ENCODE measurements around the gene EYA4.

EYA4 gene

DNA sequence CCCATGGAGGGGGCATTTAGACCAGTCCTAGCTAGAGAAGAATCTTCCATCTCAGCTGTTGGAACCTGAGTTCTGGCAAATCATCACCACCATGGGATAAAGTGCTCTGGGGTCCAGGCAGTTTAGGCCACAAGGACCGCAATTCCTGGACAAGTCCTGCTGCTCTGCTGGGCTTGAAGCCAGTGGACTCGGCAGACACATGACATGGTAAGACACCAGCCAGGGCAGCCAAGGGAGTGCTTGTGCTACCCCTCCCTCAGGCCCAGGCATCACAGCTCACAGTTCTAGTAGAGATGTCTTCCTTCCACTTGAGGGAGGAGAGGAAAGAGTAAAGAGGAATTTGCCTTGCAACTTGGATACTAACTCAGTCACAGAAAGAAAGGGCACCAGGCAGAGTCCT, 246.0 kb downstream of the EYA4 start:
- Histone ChIP-seq H3K27ac (ENCODE audit: low read depth, low read length) (no peak overlapping the region), H3K9me3 (ENCODE audit: control insufficient read depth in 5 of 5, low read length in 5 of 5) (no peaks in the 10 kb centered on the region), H3K36me3 (ENCODE audit: control insufficient read depth in 5 of 5, insufficient read depth in 5 of 5, low read length in 5 of 5) (no peaks in the 10 kb centered on the region), H3K4me1 (ENCODE audit: control insufficient read depth in 5 of 5, insufficient read depth in 5 of 5, low read length in 5 of 5) (peaks cover 0 to 12% (median 0%) of the 10 kb centered on the region in 5 donors), H3K27me3 (ENCODE audit: control insufficient read depth in 5 of 5, insufficient read depth in 4 of 5, low read length in 5 of 5) (no peaks in the 10 kb centered on the region), H3K4me3 (ENCODE audit: low read depth in 1 of 5, low read length in 5 of 5) (no peak overlapping the region), H3K9ac (ENCODE audit: low read length in 5 of 5) (no peak overlapping the region)

- Histone ChIP-seq H3K36me3 (ENCODE audit: control insufficient read depth in 5 of 5, insufficient read depth in 5 of 5, low read length in 5 of 5) (no peaks in the 10 kb centered on the region), H3K27ac (ENCODE audit: low read depth, low read length) (no peak overlapping the region), H3K9me3 (ENCODE audit: control insufficient read depth in 5 of 5, low read length in 5 of 5) (no peaks in the 10 kb centered on the region), H3K4me3 (ENCODE audit: low read depth in 1 of 5, low read length in 5 of 5) (no peak overlapping the region), H3K4me1 (ENCODE audit: control insufficient read depth in 5 of 5, insufficient read depth in 5 of 5, low read length in 5 of 5) (peaks cover 0 to 9% (median 5%) of the 10 kb centered on the region in 5 donors), H3K27me3 (ENCODE audit: control insufficient read depth in 5 of 5, insufficient read depth in 4 of 5, low read length in 5 of 5) (no peaks in the 10 kb centered on the region), H3K9ac (ENCODE audit: low read length in 5 of 5) (no peak overlapping the region)
These were observed 254.2 kb downstream of the EYA4 start for GRCh38 chr6:133495205-133495903.

DNA sequence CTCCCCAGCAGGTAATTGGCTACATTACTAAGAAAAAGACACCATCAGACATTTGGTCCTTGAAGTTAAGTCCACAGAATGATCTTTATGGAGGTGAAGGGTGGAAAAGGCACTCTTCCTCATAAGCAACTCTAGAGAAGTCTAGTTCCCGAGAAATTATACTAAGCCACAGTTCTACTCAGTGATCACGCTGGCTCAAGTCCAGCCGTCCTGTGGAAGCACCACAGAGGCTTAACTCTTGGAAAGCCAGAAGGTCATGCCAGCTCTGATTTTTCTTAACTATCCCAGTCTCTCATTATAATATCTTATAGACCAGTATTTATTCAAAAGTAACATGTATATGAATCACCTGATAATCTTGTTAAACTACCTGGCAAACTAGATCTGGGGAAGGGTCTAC, 258.5 kb downstream of the EYA4 start:
- no peaks in the 10 kb centered on the region for H3K9me3 ChIP-seq (ENCODE audit: control insufficient read depth in 5 of 5, low read length in 5 of 5)
- no peaks in the 10 kb centered on the region for H3K27me3 ChIP-seq (ENCODE audit: control insufficient read depth in 5 of 5, insufficient read depth in 4 of 5, low read length in 5 of 5)
- no peak overlapping the region for H3K9ac ChIP-seq (ENCODE audit: low read length in 5 of 5)
- H3K4me3 ChIP-seq (ENCODE audit: low read depth in 1 of 5, low read length in 5 of 5): no peak overlapping the region
- H3K36me3 ChIP-seq (ENCODE audit: control insufficient read depth in 5 of 5, insufficient read depth in 5 of 5, low read length in 5 of 5): no peaks in the 10 kb centered on the region
- H3K4me1 ChIP-seq (ENCODE audit: control insufficient read depth in 5 of 5, insufficient read depth in 5 of 5, low read length in 5 of 5): peaks cover 0 to 47% (median 35%) of the 10 kb centered on the region in 5 donors
- no peak overlapping the region for H3K27ac ChIP-seq (ENCODE audit: low read depth, low read length)

DNA sequence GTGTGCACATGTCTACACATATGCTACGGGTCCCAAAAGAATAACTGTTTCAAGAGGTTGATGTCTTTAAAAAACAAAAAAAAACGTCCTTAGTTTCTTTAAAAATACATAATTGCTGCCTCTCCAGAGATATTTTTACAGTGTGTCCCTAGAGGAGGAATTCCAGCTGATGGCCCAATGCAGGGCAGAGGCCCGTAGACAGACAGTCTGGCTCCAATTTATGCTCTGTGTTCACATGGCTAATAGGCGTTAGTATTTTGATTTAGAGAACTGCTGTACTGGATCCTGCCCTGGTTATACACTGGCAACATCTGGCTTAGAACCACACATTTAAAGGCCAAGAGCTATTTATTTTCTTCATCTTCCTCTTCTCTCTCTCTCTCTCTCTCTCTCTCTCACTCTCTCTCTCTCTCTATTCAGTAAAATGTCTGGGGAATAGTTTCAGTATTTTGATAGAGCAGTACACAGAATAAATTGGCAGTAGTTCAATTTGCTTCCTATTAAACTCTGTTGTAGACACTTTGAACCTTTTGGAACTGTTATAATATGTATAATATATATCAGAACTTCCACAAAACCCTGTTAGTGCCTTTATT, 260.6 kb downstream of the EYA4 start:
- H3K9ac ChIP-seq (ENCODE audit: low read length in 5 of 5): no peak overlapping the region
- H3K36me3 ChIP-seq (ENCODE audit: control insufficient read depth in 5 of 5, insufficient read depth in 5 of 5, low read length in 5 of 5): no peaks in the 10 kb centered on the region
- no peak overlapping the region for H3K4me3 ChIP-seq (ENCODE audit: low read depth in 1 of 5, low read length in 5 of 5)
- H3K9me3 ChIP-seq (ENCODE audit: control insufficient read depth in 5 of 5, low read length in 5 of 5): no peaks in the 10 kb centered on the region
- H3K4me1 ChIP-seq (ENCODE audit: control insufficient read depth in 5 of 5, insufficient read depth in 5 of 5, low read length in 5 of 5): peaks cover 0 to 53% (median 41%) of the 10 kb centered on the region in 5 donors
- no peaks in the 10 kb centered on the region for H3K27me3 ChIP-seq (ENCODE audit: control insufficient read depth in 5 of 5, insufficient read depth in 4 of 5, low read length in 5 of 5)
- peak overlapping the region; percentile 82 for H3K27ac ChIP-seq (ENCODE audit: low read depth, low read length)

GRCh38 chr6:133502441-133503335, 261.5 kb downstream of the EYA4 start:
- no peak overlapping the region for H3K4me3 ChIP-seq (ENCODE audit: low read depth in 1 of 5, low read length in 5 of 5)
- no peaks in the 10 kb centered on the region for H3K27me3 ChIP-seq (ENCODE audit: control insufficient read depth in 5 of 5, insufficient read depth in 4 of 5, low read length in 5 of 5)
- no peaks in the 10 kb centered on the region for H3K9me3 ChIP-seq (ENCODE audit: control insufficient read depth in 5 of 5, low read length in 5 of 5)
- peaks cover 0 to 53% (median 41%) of the 10 kb centered on the region in 5 donors for H3K4me1 ChIP-seq (ENCODE audit: control insufficient read depth in 5 of 5, insufficient read depth in 5 of 5, low read length in 5 of 5)
- H3K36me3 ChIP-seq (ENCODE audit: control insufficient read depth in 5 of 5, insufficient read depth in 5 of 5, low read length in 5 of 5): no peaks in the 10 kb centered on the region
- no peak overlapping the region for H3K9ac ChIP-seq (ENCODE audit: low read length in 5 of 5)
- peak overlapping the region; percentile 82 for H3K27ac ChIP-seq (ENCODE audit: low read depth, low read length)

DNA sequence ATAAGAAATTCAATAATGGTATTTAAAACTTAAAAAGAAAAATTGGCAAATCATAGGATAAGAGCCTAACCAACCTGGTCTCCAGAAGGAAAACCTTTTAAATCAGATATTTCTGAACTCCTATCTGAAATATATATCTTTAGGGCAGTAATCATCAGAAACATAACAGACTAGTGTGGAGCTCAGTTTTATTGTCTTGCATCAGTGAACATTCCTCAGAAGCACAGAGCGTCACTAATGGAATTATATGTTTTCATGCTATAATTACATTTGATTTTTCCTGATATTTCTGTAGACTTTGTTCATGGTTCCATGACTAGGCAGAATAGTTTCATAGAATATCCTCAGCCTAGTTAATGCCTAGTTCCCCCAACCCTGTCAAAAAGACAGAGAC, 262.2 kb downstream of the EYA4 start:
- H3K9ac ChIP-seq (ENCODE audit: low read length in 5 of 5): no peak overlapping the region
- no peaks in the 10 kb centered on the region for H3K9me3 ChIP-seq (ENCODE audit: control insufficient read depth in 5 of 5, low read length in 5 of 5)
- H3K27ac ChIP-seq (ENCODE audit: low read depth, low read length): peak overlapping the region; percentile 82
- H3K27me3 ChIP-seq (ENCODE audit: control insufficient read depth in 5 of 5, insufficient read depth in 4 of 5, low read length in 5 of 5): no peaks in the 10 kb centered on the region
- H3K4me1 ChIP-seq (ENCODE audit: control insufficient read depth in 5 of 5, insufficient read depth in 5 of 5, low read length in 5 of 5): peaks cover 0 to 53% (median 41%) of the 10 kb centered on the region in 5 donors
- H3K4me3 ChIP-seq (ENCODE audit: low read depth in 1 of 5, low read length in 5 of 5): no peak overlapping the region
- no peaks in the 10 kb centered on the region for H3K36me3 ChIP-seq (ENCODE audit: control insufficient read depth in 5 of 5, insufficient read depth in 5 of 5, low read length in 5 of 5)

DNA sequence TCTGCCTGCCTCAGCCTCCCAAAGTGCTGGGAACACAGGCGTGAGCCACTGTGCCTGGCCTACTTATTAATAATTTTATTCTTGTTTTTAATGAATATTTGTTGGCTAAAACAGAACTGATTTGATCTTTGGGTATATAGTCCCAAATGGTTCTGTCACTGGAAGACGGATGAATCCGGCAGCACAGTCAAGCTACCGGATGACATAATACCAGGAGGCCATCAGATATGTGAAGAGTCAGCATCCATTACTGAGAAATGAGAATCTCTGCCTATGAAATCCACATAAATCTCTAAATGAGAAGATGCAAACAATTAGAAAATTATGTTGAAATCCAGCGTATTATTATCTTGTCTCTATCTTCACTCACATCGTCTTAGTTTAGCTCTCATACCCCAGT, 263.0 kb downstream of the EYA4 start:
- peaks cover 0 to 53% (median 41%) of the 10 kb centered on the region in 5 donors for H3K4me1 ChIP-seq (ENCODE audit: control insufficient read depth in 5 of 5, insufficient read depth in 5 of 5, low read length in 5 of 5)
- H3K9me3 ChIP-seq (ENCODE audit: control insufficient read depth in 5 of 5, low read length in 5 of 5): no peaks in the 10 kb centered on the region

DNA sequence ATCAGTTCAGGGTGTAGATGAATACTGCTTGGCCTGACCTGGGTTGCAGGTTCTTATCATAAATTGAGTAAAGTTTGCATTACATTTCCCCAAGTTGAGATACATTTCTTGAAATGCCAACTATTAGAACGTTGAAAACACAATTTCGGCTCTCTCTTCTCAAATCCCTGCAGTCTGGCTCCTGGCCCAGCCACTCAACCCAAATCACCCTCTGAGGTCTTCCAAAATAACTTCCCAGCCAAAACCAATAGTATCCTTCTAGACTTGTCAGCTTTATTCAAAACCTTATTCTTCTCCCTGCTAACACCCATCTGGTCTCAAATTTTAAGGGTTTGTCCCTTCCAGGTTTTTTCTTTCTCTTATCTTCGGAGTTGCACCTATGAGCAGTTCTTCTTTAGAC, 263.6 kb downstream of the EYA4 start:
- H3K4me3 ChIP-seq (ENCODE audit: low read depth in 1 of 5, low read length in 5 of 5): no peak overlapping the region
- H3K27ac ChIP-seq (ENCODE audit: low read depth, low read length): peak overlapping the region; percentile 82
- H3K36me3 ChIP-seq (ENCODE audit: control insufficient read depth in 5 of 5, insufficient read depth in 5 of 5, low read length in 5 of 5): no peaks in the 10 kb centered on the region
- H3K4me1 ChIP-seq (ENCODE audit: control insufficient read depth in 5 of 5, insufficient read depth in 5 of 5, low read length in 5 of 5): peaks cover 0 to 49% (median 38%) of the 10 kb centered on the region in 5 donors
- no peaks in the 10 kb centered on the region for H3K9me3 ChIP-seq (ENCODE audit: control insufficient read depth in 5 of 5, low read length in 5 of 5)
- no peaks in the 10 kb centered on the region for H3K27me3 ChIP-seq (ENCODE audit: control insufficient read depth in 5 of 5, insufficient read depth in 4 of 5, low read length in 5 of 5)
- H3K9ac ChIP-seq (ENCODE audit: low read length in 5 of 5): no peak overlapping the region

More for the DNA sequence above, 263.0 kb downstream of the EYA4 start:
- no peak overlapping the region for H3K4me3 ChIP-seq (ENCODE audit: low read depth in 1 of 5, low read length in 5 of 5)
- H3K27ac ChIP-seq (ENCODE audit: low read depth, low read length): peak overlapping the region; percentile 82
- no peaks in the 10 kb centered on the region for H3K27me3 ChIP-seq (ENCODE audit: control insufficient read depth in 5 of 5, insufficient read depth in 4 of 5, low read length in 5 of 5)
- no peak overlapping the region for H3K9ac ChIP-seq (ENCODE audit: low read length in 5 of 5)
- no peaks in the 10 kb centered on the region for H3K36me3 ChIP-seq (ENCODE audit: control insufficient read depth in 5 of 5, insufficient read depth in 5 of 5, low read length in 5 of 5)

DNA sequence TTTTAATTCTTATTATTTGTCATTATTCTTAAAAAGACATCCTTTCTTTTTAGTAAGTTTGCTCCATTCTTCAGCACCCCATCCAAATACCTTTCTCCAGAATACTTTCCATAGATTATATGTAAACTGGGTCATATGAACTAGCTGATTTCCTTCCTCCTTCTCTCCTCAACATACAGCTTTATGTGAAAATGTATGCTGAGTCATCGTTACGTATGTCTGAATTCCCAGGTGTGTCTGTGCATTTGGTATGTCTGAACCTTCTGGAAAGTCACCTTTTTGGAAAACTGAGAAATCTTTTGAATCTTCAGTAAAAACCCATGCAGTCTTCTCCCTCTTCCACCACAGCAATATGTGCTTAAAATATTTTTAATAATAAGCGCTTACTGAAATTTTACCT, 264.5 kb downstream of the EYA4 start:
- no peaks in the 10 kb centered on the region for H3K9me3 ChIP-seq (ENCODE audit: control insufficient read depth in 5 of 5, low read length in 5 of 5)
- peaks cover 0 to 46% (median 33%) of the 10 kb centered on the region in 5 donors for H3K4me1 ChIP-seq (ENCODE audit: control insufficient read depth in 5 of 5, insufficient read depth in 5 of 5, low read length in 5 of 5)
- H3K9ac ChIP-seq (ENCODE audit: low read length in 5 of 5): no peak overlapping the region
- no peaks in the 10 kb centered on the region for H3K27me3 ChIP-seq (ENCODE audit: control insufficient read depth in 5 of 5, insufficient read depth in 4 of 5, low read length in 5 of 5)
- H3K27ac ChIP-seq (ENCODE audit: low read depth, low read length): no peak overlapping the region
- H3K4me3 ChIP-seq (ENCODE audit: low read depth in 1 of 5, low read length in 5 of 5): no peak overlapping the region
- H3K36me3 ChIP-seq (ENCODE audit: control insufficient read depth in 5 of 5, insufficient read depth in 5 of 5, low read length in 5 of 5): no peaks in the 10 kb centered on the region

All from subcutaneous abdominal adipose tissue (tissue), 5 donors.